Hematopoietic multipotent progenitor cell treated with erythropoietin and hydrocortisone succinate and interleukin-3 and kit ligand, for 8 days (in vitro differentiated cells): ENCODE data around the gene SLC9A7.
"Not testable (repeated sequence)": the region's sequence is repeated elsewhere in the genome, so short reads cannot be mapped to it uniquely, and the experiment has no call there.

Source experiments
- DNase-seq: peaks from one replicate; pipeline ENCODE4 v3.0.0-alpha.2; 2015

SLC9A7 gene

GRCh38 chrX:46758956-46759644 lies at the start of gene SLC9A7:
TSS of gene SLC9A7 (minus strand) at chrX:46759118. CDS start at chrX:46759029, 89 bp downstream.
- peak; percentile 74 for DNase-seq

GRCh38 chrX:46805270-46805669 lies 46.4 kb upstream of the SLC9A7 start:
- no peak for DNase-seq

GRCh38 chrX:46803140-46803539 lies 44.2 kb upstream of the SLC9A7 start:
- DNase-seq: peak; percentile 31

- DNase-seq: peak; percentile 73
Observed at GRCh38 chrX:46796574-46797191, 37.8 kb upstream of the SLC9A7 start.

- no peak for DNase-seq
Observed at GRCh38 chrX:46793386-46794143, 34.6 kb upstream of the SLC9A7 start.

GRCh38 chrX:46792810-46793188 lies 33.9 kb upstream of the SLC9A7 start:
- peak; percentile 16 for DNase-seq

- DNase-seq: peak; percentile 33
Observed at GRCh38 chrX:46791927-46792809, 33.2 kb upstream of the SLC9A7 start.

- DNase-seq: no peak
Observed at GRCh38 chrX:46788902-46789301, 30.0 kb upstream of the SLC9A7 start.

GRCh38 chrX:46784437-46784836 lies 25.5 kb upstream of the SLC9A7 start:
- not testable (repeated sequence) for DNase-seq

- no peak for DNase-seq
Observed at GRCh38 chrX:46782034-46782433, 23.1 kb upstream of the SLC9A7 start.

- DNase-seq: no peak
Observed at GRCh38 chrX:46777971-46778810, 19.3 kb upstream of the SLC9A7 start.

GRCh38 chrX:46770817-46771163 lies 11.9 kb upstream of the SLC9A7 start:
- DNase-seq: no peak

GRCh38 chrX:46770000-46770816 lies 11.3 kb upstream of the SLC9A7 start:
- no peak for DNase-seq

- DNase-seq: no peak
Observed at GRCh38 chrX:46762963-46763362, 4.0 kb upstream of the SLC9A7 start.

- DNase-seq: no peak
Observed at GRCh38 chrX:46759645-46759974, 692 bp upstream of the SLC9A7 start.

- peak; percentile 29 for DNase-seq
Observed at GRCh38 chrX:46758163-46758955, 559 bp downstream of the SLC9A7 start.

GRCh38 chrX:46757593-46757992 lies 1.3 kb downstream of the SLC9A7 start:
- no peak for DNase-seq

GRCh38 chrX:46757052-46757451 lies 1.9 kb downstream of the SLC9A7 start:
- peak; percentile 14 for DNase-seq

GRCh38 chrX:46755671-46756070 lies 3.2 kb downstream of the SLC9A7 start:
- no peak for DNase-seq

- peak; percentile 16 for DNase-seq
Observed at GRCh38 chrX:46754586-46755061, 4.3 kb downstream of the SLC9A7 start.
